K562 (cell line): Measurements from ENCODE around the gene OR2S2. TPM values are rescaled to one million over a fixed set of nuclear protein-coding genes. Genes with fewer than 3 reads are reported as not detected.

Source experiments
- CCAR2 ChIP-seq: fragments of 200-400 bp; formaldehyde crosslinking; IDR thresholded peaks from 2 replicates; pipeline ENCODE4 v1.6.1; 2017; ENCODE audit warnings: mild to moderate bottlenecking, low read depth, low read length
- E2F6 ChIP-seq, 2 experiments: IDR thresholded peaks; 2 replicates each; pipeline ENCODE4 v1.6.1; 2011; ENCODE audit warnings: borderline replicate concordance in 1 of 2, control low read depth in 1 of 2, low read depth in 1 of 2, low read length in 1 of 2, mild to moderate bottlenecking in 1 of 2, mixed read lengths in 1 of 2, moderate library complexity in 1 of 2; ENCODE audit not compliant: insufficient read depth in 1 of 2, insufficient read length in 1 of 2, poor library complexity in 1 of 2, severe bottlenecking in 1 of 2; ENCODE audit errors: extremely low read depth in 1 of 2
- GABPA ChIP-seq: fragments of 200-800 bp; sonication (Bioruptor generic); conservative IDR thresholded peaks from 2 replicates; pipeline ENCODE4 v1.6.1; 2016; ENCODE audit warnings: low read depth, missing genetic modification characterization, missing compliant biosample characterization
- GATA2 ChIP-seq: sonication (generic); formaldehyde crosslinking; IDR thresholded peaks from 2 replicates; pipeline ENCODE4 v1.4.0; 2020; ENCODE audit warnings: mild to moderate bottlenecking, missing genetic modification reagents
- HNRNPH1 ChIP-seq: fragments of 200-400 bp; formaldehyde crosslinking; optimal IDR thresholded peaks from 2 replicates; pipeline ENCODE3; 2017; ENCODE audit warnings: low read depth, mild to moderate bottlenecking, low read length, moderate library complexity
- MAFF ChIP-seq: IDR thresholded peaks from 2 replicates; pipeline ENCODE4 v1.6.1; 2012; ENCODE audit warnings: low read length, improper control_type of control experiment
- NR0B1 ChIP-seq: fragments of 450-650 bp; IDR thresholded peaks from one replicate; pipeline ENCODE4 v1.6.1; 2018; ENCODE audit warnings: mild to moderate bottlenecking, moderate library complexity; ENCODE audit not compliant: partially characterized antibody
- SAP30 ChIP-seq: fragments of 200-600 bp; sonication (generic); IDR thresholded peaks from 2 replicates; pipeline ENCODE4 v1.6.1; 2012; ENCODE audit warnings: borderline replicate concordance, low read depth, mild to moderate bottlenecking, moderate library complexity, low read length, control low read depth, inconsistent platforms; ENCODE audit not compliant: insufficient read depth, poor library complexity, severe bottlenecking
- TBP ChIP-seq: optimal IDR thresholded peaks from 2 replicates; pipeline ENCODE3; 2011; ENCODE audit warnings: low read depth, low read length, improper control_type of control experiment
- ZMIZ1 ChIP-seq, 2 experiments: fragments of 150-350 bp in 1 of 2; IDR thresholded peaks; 2 replicates each; pipeline ENCODE4 v1.6.1; 2012 to 2016; ENCODE audit warnings: low read depth in 2 of 2, low read length in 2 of 2, mild to moderate bottlenecking in 1 of 2, moderate library complexity in 1 of 2
- ZNF431 ChIP-seq: sonication (generic); formaldehyde crosslinking; IDR thresholded peaks from 2 replicates; pipeline ENCODE4 v1.8.0; 2022; ENCODE audit warnings: mild to moderate bottlenecking, missing genetic modification reagents
- polyA plus RNA-seq, 8 experiments: library from polyadenylated mRNA; depleted of rRNA in 4 of 8; stranded (reverse) in 5 of 8; unstranded in 3 of 8; fragments of >200 nt; fragmentation: Nextera tagmentation in 2 of 8; fragmentation: Illumina TruSeq in 1 of 8; extraction: Ambion mirVana in 2 of 8; extraction: Trizol in 1 of 8; gene quantifications; 2 replicates each; pipeline versions ENCODE4 v1.2.1 to v1.2.3, GENCODE V29; 2011 to 2014; ENCODE audit warnings: inconsistent platforms in 1 of 8, missing spikeins in 1 of 8
- total RNA-seq, 7 experiments: library from RNA; depleted of rRNA in 6 of 7; stranded (reverse); fragments of >200 nt in 6 of 7; fragmentation: Illumina TruSeq in 2 of 7; extraction: Trizol in 2 of 7; gene quantifications; 2 replicates each; pipeline versions ENCODE4 v1.2.1 to v1.2.3, GENCODE V29; 2011 to 2021; ENCODE audit warnings: low replicate concordance in 1 of 7
- TF ChIP-seq, protein P1 (sequence below), 3 experiments: fragments of 200-800 bp in 1 of 3; fragments of 250-450 bp in 1 of 3; fragments of 450-650 bp in 1 of 3; sonication (Bioruptor Pico) in 1 of 3; sonication (Bioruptor generic) in 1 of 3; formaldehyde crosslinking in 1 of 3; IDR thresholded peaks; 2 replicates each; pipeline versions ENCODE4 v1.6.1 to v1.8.0; 2016 to 2022; ENCODE audit warnings: mild to moderate bottlenecking in 2 of 3, missing genetic modification characterization in 2 of 3, missing compliant biosample characterization in 1 of 3, moderate library complexity in 1 of 3
- TF ChIP-seq, protein P2 (sequence below): sonication (generic); formaldehyde crosslinking; IDR thresholded peaks from 2 replicates; pipeline ENCODE4 v1.9.0; 2022; ENCODE audit warnings: mild to moderate bottlenecking, missing genetic modification reagents
- TF ChIP-seq, protein P3 (sequence below): fragments of 450-650 bp; conservative IDR thresholded peaks from 2 replicates; pipeline ENCODE4 v1.6.1; 2016; ENCODE audit warnings: missing genetic modification characterization, low read depth, mild to moderate bottlenecking, control low read depth, missing compliant biosample characterization

The OR2S2 gene
- total and polyA plus RNA-seq, 9 of the 15 experiments (the other 6 are each of a cell fraction or from before 2014, with no cell fraction given): not detected

- TF ChIP-seq E2F6 (IDR thresholded peaks at IDR 0.05; ENCODE audit: borderline replicate concordance in 1 of 2, extremely low read depth in 1 of 2, insufficient read depth in 1 of 2, insufficient read length in 1 of 2, low read depth in 1 of 2, low read length in 1 of 2, poor library complexity in 1 of 2, severe bottlenecking in 1 of 2): no peak
- TF ChIP-seq GATA2: no peak
- TF ChIP-seq SAP30: no peak
- no peak for TF ChIP-seq CCAR2
- TF ChIP-seq MAFF: no peak
- TF ChIP-seq, protein P1, sequence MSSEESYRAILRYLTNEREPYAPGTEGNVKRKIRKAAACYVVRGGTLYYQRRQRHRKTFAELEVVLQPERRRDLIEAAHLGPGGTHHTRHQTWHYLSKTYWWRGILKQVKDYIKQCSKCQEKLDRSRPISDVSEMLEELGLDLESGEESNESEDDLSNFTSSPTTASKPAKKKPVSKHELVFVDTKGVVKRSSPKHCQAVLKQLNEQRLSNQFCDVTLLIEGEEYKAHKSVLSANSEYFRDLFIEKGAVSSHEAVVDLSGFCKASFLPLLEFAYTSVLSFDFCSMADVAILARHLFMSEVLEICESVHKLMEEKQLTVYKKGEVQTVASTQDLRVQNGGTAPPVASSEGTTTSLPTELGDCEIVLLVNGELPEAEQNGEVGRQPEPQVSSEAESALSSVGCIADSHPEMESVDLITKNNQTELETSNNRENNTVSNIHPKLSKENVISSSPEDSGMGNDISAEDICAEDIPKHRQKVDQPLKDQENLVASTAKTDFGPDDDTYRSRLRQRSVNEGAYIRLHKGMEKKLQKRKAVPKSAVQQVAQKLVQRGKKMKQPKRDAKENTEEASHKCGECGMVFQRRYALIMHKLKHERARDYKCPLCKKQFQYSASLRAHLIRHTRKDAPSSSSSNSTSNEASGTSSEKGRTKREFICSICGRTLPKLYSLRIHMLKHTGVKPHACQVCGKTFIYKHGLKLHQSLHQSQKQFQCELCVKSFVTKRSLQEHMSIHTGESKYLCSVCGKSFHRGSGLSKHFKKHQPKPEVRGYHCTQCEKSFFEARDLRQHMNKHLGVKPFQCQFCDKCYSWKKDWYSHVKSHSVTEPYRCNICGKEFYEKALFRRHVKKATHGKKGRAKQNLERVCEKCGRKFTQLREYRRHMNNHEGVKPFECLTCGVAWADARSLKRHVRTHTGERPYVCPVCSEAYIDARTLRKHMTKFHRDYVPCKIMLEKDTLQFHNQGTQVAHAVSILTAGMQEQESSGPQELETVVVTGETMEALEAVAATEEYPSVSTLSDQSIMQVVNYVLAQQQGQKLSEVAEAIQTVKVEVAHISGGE (CRISPR knock-in tag; IDR thresholded peaks at IDR 0.05): peak in 1 of 3 experiments; percentile 73; a peak in 2 of 6 replicates
- TF ChIP-seq ZMIZ1 (IDR thresholded peaks at IDR 0.05; ENCODE audit: low read depth in 2 of 2, low read length in 2 of 2): no peak
- TF ChIP-seq NR0B1: no peak
- TF ChIP-seq HNRNPH1: no peak
- TF ChIP-seq, protein P2, sequence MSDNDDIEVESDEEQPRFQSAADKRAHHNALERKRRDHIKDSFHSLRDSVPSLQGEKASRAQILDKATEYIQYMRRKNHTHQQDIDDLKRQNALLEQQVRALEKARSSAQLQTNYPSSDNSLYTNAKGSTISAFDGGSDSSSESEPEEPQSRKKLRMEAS: peak; percentile 54; the same call in 1 of the 2 replicates
- no peak for TF ChIP-seq ZNF431 (CRISPR knock-in tag)
- TF ChIP-seq, protein P3, sequence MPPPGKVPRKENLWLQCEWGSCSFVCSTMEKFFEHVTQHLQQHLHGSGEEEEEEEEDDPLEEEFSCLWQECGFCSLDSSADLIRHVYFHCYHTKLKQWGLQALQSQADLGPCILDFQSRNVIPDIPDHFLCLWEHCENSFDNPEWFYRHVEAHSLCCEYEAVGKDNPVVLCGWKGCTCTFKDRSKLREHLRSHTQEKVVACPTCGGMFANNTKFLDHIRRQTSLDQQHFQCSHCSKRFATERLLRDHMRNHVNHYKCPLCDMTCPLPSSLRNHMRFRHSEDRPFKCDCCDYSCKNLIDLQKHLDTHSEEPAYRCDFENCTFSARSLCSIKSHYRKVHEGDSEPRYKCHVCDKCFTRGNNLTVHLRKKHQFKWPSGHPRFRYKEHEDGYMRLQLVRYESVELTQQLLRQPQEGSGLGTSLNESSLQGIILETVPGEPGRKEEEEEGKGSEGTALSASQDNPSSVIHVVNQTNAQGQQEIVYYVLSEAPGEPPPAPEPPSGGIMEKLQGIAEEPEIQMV: no peak
- peak; percentile 57; the same call in 1 of the 2 replicates for TF ChIP-seq GABPA (tag)
- TF ChIP-seq TBP: peak; percentile 55
Observed at GRCh38 chr9:35914301-35914807, 43.6 kb downstream of the OR2S2 start (continued).
